ENCODE data around the gene SPATA2L. TPM values are rescaled to one million over a fixed set of nuclear protein-coding genes. Genes with fewer than 3 reads are reported as not detected.
A peak's percentile ranks its signal among the peaks of the same experiment; 100 is the strongest.

The SPATA2L gene
- total and polyA plus RNA-seq, 2 of the 13 experiments (the other 11 are each of a cell fraction or from before 2014, with no cell fraction given), result 9.1 to 20.7 TPM

DNA sequence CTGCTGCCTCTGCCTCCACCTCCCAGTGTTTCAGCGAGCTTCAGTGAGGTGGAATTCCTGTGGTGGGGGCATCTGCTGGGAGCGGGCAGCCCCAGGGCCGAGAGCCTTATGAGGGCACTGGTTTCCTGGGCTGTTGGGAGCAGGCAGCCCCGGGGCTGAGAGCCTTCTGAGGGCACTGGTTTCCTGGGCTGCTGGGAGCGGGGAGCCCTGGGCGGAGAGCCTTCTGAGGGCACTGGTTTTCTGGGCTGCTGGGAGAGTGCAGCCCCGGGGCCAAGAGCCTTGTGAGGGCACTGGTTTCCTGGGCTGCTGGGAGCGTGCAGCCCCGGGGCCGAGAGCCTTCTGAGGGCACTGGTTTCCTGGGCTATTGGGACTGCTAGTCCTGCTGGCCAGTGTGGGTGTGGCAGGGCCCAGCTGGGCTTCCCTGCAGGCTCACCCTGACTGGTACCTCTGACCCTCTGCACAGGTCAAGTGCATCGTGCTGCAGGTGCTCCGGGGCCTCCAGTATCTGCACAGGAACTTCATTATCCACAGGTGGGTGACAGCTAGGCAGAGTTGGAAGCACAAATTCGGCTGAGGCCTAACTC is 9.4 kb downstream of the SPATA2L start (continued):
- TF ChIP-seq ZNF530 (CRISPR knock-in tag; IDR thresholded peaks at IDR 0.05; ENCODE audit: low read depth) (no peak), AGO2 (optimal IDR thresholded peaks at IDR 0.05; ENCODE audit: low read depth, low read length) (no peak), SMAD1 (CRISPR knock-in tag; IDR thresholded peaks at IDR 0.05; ENCODE audit: borderline replicate concordance, low read depth) (no peak), NR2F6 (IDR thresholded peaks at IDR 0.05) (peak; percentile 61), NR2F6 (CRISPR knock-in tag; IDR thresholded peaks at IDR 0.05) (peak; percentile 81), CERS6 (CRISPR knock-in tag; IDR thresholded peaks at IDR 0.05) (no peak), STAT6 (CRISPR knock-in tag; IDR thresholded peaks at IDR 0.05; ENCODE audit: borderline replicate concordance) (no peak), ZMYM2 (CRISPR knock-in tag; IDR thresholded peaks at IDR 0.05) (no peak), CBFB (CRISPR knock-in tag; IDR thresholded peaks at IDR 0.05) (no peak), TAF15 (IDR thresholded peaks at IDR 0.05; ENCODE audit: low read depth, low read length, poor library complexity, severe bottlenecking) (no peak), MATR3 (CRISPR knock-in tag; IDR thresholded peaks at IDR 0.05) (no peak), CSRNP1 (CRISPR knock-in tag; IDR thresholded peaks at IDR 0.05) (no peak), ZNF430 (CRISPR knock-in tag; IDR thresholded peaks at IDR 0.05) (no peak; the same call in 1 of the 2 replicates), YEATS2 (CRISPR knock-in tag; IDR thresholded peaks at IDR 0.05; ENCODE audit: borderline replicate concordance) (no peak), ZNF331 (CRISPR knock-in tag; IDR thresholded peaks at IDR 0.05) (no peak), PTBP1 (IDR thresholded peaks at IDR 0.05; ENCODE audit: low read depth, low read length, poor library complexity, severe bottlenecking) (no peak), DPF2 (CRISPR knock-in tag; IDR thresholded peaks at IDR 0.05; ENCODE audit: borderline replicate concordance, low read depth) (no peak), ZNF121 (CRISPR knock-in tag; IDR thresholded peaks at IDR 0.05) (no peak), ZNF326 (CRISPR knock-in tag; IDR thresholded peaks at IDR 0.05; ENCODE audit: borderline replicate concordance) (no peak), FUBP1 (CRISPR knock-in tag; IDR thresholded peaks at IDR 0.05; ENCODE audit: borderline replicate concordance) (no peak)
- TF ChIP-seq, protein P1, sequence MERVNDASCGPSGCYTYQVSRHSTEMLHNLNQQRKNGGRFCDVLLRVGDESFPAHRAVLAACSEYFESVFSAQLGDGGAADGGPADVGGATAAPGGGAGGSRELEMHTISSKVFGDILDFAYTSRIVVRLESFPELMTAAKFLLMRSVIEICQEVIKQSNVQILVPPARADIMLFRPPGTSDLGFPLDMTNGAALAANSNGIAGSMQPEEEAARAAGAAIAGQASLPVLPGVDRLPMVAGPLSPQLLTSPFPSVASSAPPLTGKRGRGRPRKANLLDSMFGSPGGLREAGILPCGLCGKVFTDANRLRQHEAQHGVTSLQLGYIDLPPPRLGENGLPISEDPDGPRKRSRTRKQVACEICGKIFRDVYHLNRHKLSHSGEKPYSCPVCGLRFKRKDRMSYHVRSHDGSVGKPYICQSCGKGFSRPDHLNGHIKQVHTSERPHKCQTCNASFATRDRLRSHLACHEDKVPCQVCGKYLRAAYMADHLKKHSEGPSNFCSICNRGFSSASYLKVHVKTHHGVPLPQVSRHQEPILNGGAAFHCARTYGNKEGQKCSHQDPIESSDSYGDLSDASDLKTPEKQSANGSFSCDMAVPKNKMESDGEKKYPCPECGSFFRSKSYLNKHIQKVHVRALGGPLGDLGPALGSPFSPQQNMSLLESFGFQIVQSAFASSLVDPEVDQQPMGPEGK (CRISPR knock-in tag; IDR thresholded peaks at IDR 0.05), result 0 out of 2 replicates have a peak, but pooled peaks have one; percentile 40
